T-cell (primary cell): ENCODE data around the gene TP53INP2. TPM values are rescaled to one million over a fixed set of nuclear protein-coding genes. Genes with fewer than 3 reads are reported as not detected.

Experiments
- ATAC-seq, 4 experiments: fragments of 200-7000 bp in 3 of 4; fragments of 150-1000 bp in 1 of 4; cut with Tn5 transposase; replicated peaks in 1 of 4; 1 replicate in 3 of 4; 2 replicates in 1 of 4; pipeline ENCODE4 v1.10.0; 2021; ENCODE audit warnings: moderate library complexity in 3 of 4, mild to moderate bottlenecking in 2 of 4, moderate number of reproducible peaks in 1 of 4
- CTCF ChIA-PET, 2 donors: fragments of 300-600 bp; sonication (Branson Sonifier 250); formaldehyde crosslinking; loops; one replicate each; lab custom pipeline; 2022; ENCODE audit warnings: antibody characterized with exemption in 2 of 2; lab: Charles Lee
- POLR2A ChIA-PET, 2 donors: fragments of 300-600 bp; sonication (Branson Sonifier 250); formaldehyde crosslinking; loops; one replicate each; lab custom pipeline; 2022; ENCODE audit warnings: antibody characterized with exemption in 2 of 2; lab: Charles Lee
- DNase-seq, 35 experiments: peaks; one replicate each; pipeline versions ENCODE4 v3.0.0 to v3.0.0-alpha.2; 2013 to 2023
- H3K27ac ChIP-seq: one replicate; pipeline ENCODE4 v1.5.1; 2013; ENCODE audit warnings: low read length
- H3K27me3 ChIP-seq, 2 experiments: replicated peaks in 1 of 2; 1 replicate in 1 of 2; 2 replicates in 1 of 2; pipeline versions ENCODE4 v1.6.1 to v1.7.0; 2013; ENCODE audit warnings: low read length in 1 of 2, mixed read lengths in 1 of 2; ENCODE audit not compliant: control insufficient read depth in 2 of 2, insufficient read depth in 2 of 2; ENCODE audit errors: extremely low read depth in 1 of 2
- H3K36me3 ChIP-seq, 2 donors: 1 replicate in 1 of 2; 2 replicates in 1 of 2; pipeline versions ENCODE4 v1.6.1 to v1.7.0; 2013; ENCODE audit warnings: low read length in 1 of 2; ENCODE audit not compliant: control insufficient read depth in 2 of 2, insufficient read depth in 1 of 2; ENCODE audit errors: extremely low read depth in 1 of 2
- H3K4me1 ChIP-seq, 2 experiments: 1 replicate in 1 of 2; 2 replicates in 1 of 2; pipeline versions ENCODE4 v1.6.1 to v1.7.0; 2013; ENCODE audit warnings: low read length in 2 of 2, mixed read lengths in 1 of 2; ENCODE audit not compliant: insufficient read depth in 2 of 2, control insufficient read depth in 1 of 2; ENCODE audit errors: extremely low read depth in 1 of 2
- H3K4me3 ChIP-seq, 2 donors: 1 replicate in 1 of 2; 2 replicates in 1 of 2; pipeline versions ENCODE4 v1.5.1 to v1.7.0; 2013; ENCODE audit warnings: mild to moderate bottlenecking in 2 of 2, low read length in 1 of 2, moderate library complexity in 1 of 2; ENCODE audit not compliant: control insufficient read depth in 1 of 2; ENCODE audit errors: extremely low read depth in 1 of 2
- H3K9me3 ChIP-seq: 2 replicates; pipeline ENCODE4 v1.7.0; 2013
- H3K27ac Mint-ChIP-seq, 2 donors: one replicate each; pipeline ENCODE4 v1.8.0; 2020 to 2021; ENCODE audit warnings: mild to moderate bottlenecking in 2 of 2, mixed read lengths in 2 of 2
- H3K27me3 Mint-ChIP-seq, 2 donors: one replicate each; pipeline ENCODE4 v1.8.0; 2021 to 2022; ENCODE audit warnings: mixed read lengths in 2 of 2
- H3K36me3 Mint-ChIP-seq: one replicate; pipeline ENCODE4 v1.8.0; 2021; ENCODE audit warnings: mixed read lengths
- H3K4me1 Mint-ChIP-seq, 3 donors: one replicate each; pipeline ENCODE4 v1.8.0; 2020 to 2022; ENCODE audit warnings: mixed read lengths in 3 of 3, mild to moderate bottlenecking in 1 of 3
- H3K4me3 Mint-ChIP-seq, 3 donors: one replicate each; pipeline ENCODE4 v1.8.0; 2020 to 2022; ENCODE audit warnings: mild to moderate bottlenecking in 3 of 3, mixed read lengths in 3 of 3, moderate library complexity in 3 of 3
- H3K9me3 Mint-ChIP-seq, 3 donors: one replicate each; pipeline ENCODE4 v1.8.0; 2020 to 2022; ENCODE audit warnings: mixed read lengths in 3 of 3
- WGBS: methylation state at CpG from one replicate; pipeline ENCODE4 v1.1.5; 2013; ENCODE audit warnings: missing lambda C conversion rate; ENCODE audit not compliant: insufficient coverage; 5-methylcytosine and 5-hydroxymethylcytosine counted together
- total RNA-seq, 35 experiments: library from RNA in 6 of 35; stranded (reverse) in 6 of 35; fragments of 120-200 nt in 1 of 35; gene quantifications; one replicate each; pipeline versions ENCODE4 v1.2.1 to v1.2.4 and lab custom pipeline; 2013 to 2026

Gene TP53INP2
- total RNA-seq, 5 donors from 2014 or later (not counting 1 experiment from before 2014, with no cell fraction given) = 1.3 to 56.7 (median 1.9) TPM

GRCh38 chr20:34673412-34673811 is 30.7 kb upstream of the TP53INP2 start:
- DNase-seq (no peak), ATAC-seq (no peak)
- 98% methylated on average over 5 of the region's 5 CpGs for WGBS
- no peaks in the 10 kb centered on the region for H3K9me3 Mint-ChIP-seq
- Histone ChIP-seq H3K27ac (no peak overlapping the region), H3K4me3 (no peak overlapping the region), H3K4me1 (peaks cover 9 to 18% of the 10 kb centered on the region in 2 experiments), H3K9me3 (no peaks in the 10 kb centered on the region), H3K36me3 (no peaks in the 10 kb centered on the region), H3K27me3 (no peaks in the 10 kb centered on the region)
- no peak overlapping the region for H3K4me3 Mint-ChIP-seq
- H3K27me3 Mint-ChIP-seq = no peaks in the 10 kb centered on the region
- CTCF ChIA-PET = no interaction called here
- POLR2A ChIA-PET = no interaction called here
- H3K27ac Mint-ChIP-seq = no peak overlapping the region
- peaks cover 19 to 23% (median 21%) of the 10 kb centered on the region in 3 donors for H3K4me1 Mint-ChIP-seq
- peaks cover 3% of the 10 kb centered on the region for H3K36me3 Mint-ChIP-seq

GRCh38 chr20:34675561-34675960 is 28.6 kb upstream of the TP53INP2 start:
- peaks cover 18 to 25% (median 19%) of the 10 kb centered on the region in 3 donors for H3K4me1 Mint-ChIP-seq
- H3K27ac ChIP-seq = no peak overlapping the region
- H3K27me3 Mint-ChIP-seq = no peaks in the 10 kb centered on the region
- WGBS = 84% methylated on average over 3 of the region's 3 CpGs
- POLR2A ChIA-PET = interaction anchor here in 1 of 2 donors (0.7 kb wide), 1 partner anchor 26 kb away, joined by 6 read pairs; no protein-coding TSS in a partner anchor
- no peak overlapping the region for H3K4me3 ChIP-seq
- peak overlapping the region in 2 of 3 donors; percentile 93 to 94 for H3K4me3 Mint-ChIP-seq
- CTCF ChIA-PET = interaction anchor here in 1 of 2 donors (1.4 kb wide), 1 partner anchor 33 kb away, joined by 3 read pairs; no protein-coding TSS in a partner anchor
- H3K27me3 ChIP-seq = no peaks in the 10 kb centered on the region
- no peak for DNase-seq
- H3K36me3 ChIP-seq = no peaks in the 10 kb centered on the region
- H3K27ac Mint-ChIP-seq = no peak overlapping the region
- no peak for ATAC-seq
- H3K9me3 Mint-ChIP-seq = no peaks in the 10 kb centered on the region
- no peaks in the 10 kb centered on the region for H3K9me3 ChIP-seq
- peaks cover 9 to 18% of the 10 kb centered on the region in 2 experiments for H3K4me1 ChIP-seq
- H3K36me3 Mint-ChIP-seq = peaks cover 3% of the 10 kb centered on the region

GRCh38 chr20:34675993-34676641 is 28.0 kb upstream of the TP53INP2 start:
- H3K27ac ChIP-seq = peak overlapping the region; percentile 30
- WGBS = 0% methylated on average over 8 of the region's 14 CpGs
- H3K9me3 Mint-ChIP-seq = no peaks in the 10 kb centered on the region
- H3K36me3 ChIP-seq = no peaks in the 10 kb centered on the region
- peak overlapping the region; percentile 77 to 86 for H3K4me3 ChIP-seq
- peaks cover 9 to 18% of the 10 kb centered on the region in 2 experiments for H3K4me1 ChIP-seq
- peak overlapping the region; percentile 88 to 90 for H3K27ac Mint-ChIP-seq
- POLR2A ChIA-PET = interaction anchor here in 1 of 2 donors (0.7 kb wide), 1 partner anchor 42 kb away, joined by 3 read pairs; no protein-coding TSS in a partner anchor
- H3K9me3 ChIP-seq = no peaks in the 10 kb centered on the region
- CTCF ChIA-PET = interaction anchor here in 1 of 2 donors (1.4 to 1.5 kb wide), 2 partner anchors 28 to 32 kb away, joined by 3 read pairs; partner anchors contain the start of gene TP53INP2
- peaks cover 3% of the 10 kb centered on the region for H3K36me3 Mint-ChIP-seq
- DNase-seq (no peak), ATAC-seq (no peak)
- H3K4me3 Mint-ChIP-seq = peak overlapping the region; percentile 93 to 95 (median 94)
- H3K4me1 Mint-ChIP-seq = peaks cover 18 to 25% (median 19%) of the 10 kb centered on the region in 3 donors
- H3K27me3 ChIP-seq = no peaks in the 10 kb centered on the region
- no peaks in the 10 kb centered on the region for H3K27me3 Mint-ChIP-seq

- peak; percentile 95 to 99 (median 98) for ATAC-seq
- Histone ChIP-seq H3K4me1 (peaks cover 9 to 18% of the 10 kb centered on the region in 2 experiments), H3K4me3 (peak within 1 kb of the TSS; percentile 77 to 86), H3K36me3 (no peaks in the 10 kb centered on the region), H3K27ac (peak within 1 kb of the TSS; percentile 76), H3K27me3 (no peaks in the 10 kb centered on the region), H3K9me3 (no peaks in the 10 kb centered on the region)
- peak; percentile 89 to 98 (median 96) for DNase-seq
- peak within 1 kb of the TSS; percentile 88 to 90 for H3K27ac Mint-ChIP-seq
- POLR2A ChIA-PET = interaction anchor here (0.5 to 1.0 kb wide), 4 partner anchors 27 to 136 kb away, joined by 3 to 16 read pairs (median 4); partner anchors contain the start of gene TP53INP2 (in 2 of the 2)
- peak within 1 kb of the TSS; percentile 93 to 95 (median 94) for H3K4me3 Mint-ChIP-seq
- WGBS = under 1% methylated on average over 51 of the region's 64 CpGs
- no peaks in the 10 kb centered on the region for H3K9me3 Mint-ChIP-seq
- H3K27me3 Mint-ChIP-seq = no peaks in the 10 kb centered on the region
- peaks cover 18 to 25% (median 19%) of the 10 kb centered on the region in 3 donors for H3K4me1 Mint-ChIP-seq
- CTCF ChIA-PET = interaction anchor here in 1 of 2 donors (1.4 to 1.5 kb wide), 2 partner anchors 27 to 31 kb away, joined by 3 read pairs; partner anchors contain the start of gene TP53INP2
- peaks cover 3% of the 10 kb centered on the region for H3K36me3 Mint-ChIP-seq
Measured at GRCh38 chr20:34676642-34677373, 27.3 kb upstream of the TP53INP2 start, which contains the start of gene PIGU. PIGU (minus strand) TSS chr20:34677092; CDS start chr20:34677085, 7 bp downstream.

- ChIA-PET CTCF (interaction anchor here in 1 of 2 donors (0.7 kb wide), 1 partner anchor 164 kb away, joined by 3 read pairs; no protein-coding TSS in a partner anchor), POLR2A (interaction anchor here in 1 of 2 donors (0.5 to 0.9 kb wide), 2 partner anchors 9 to 27 kb away, joined by 3 read pairs; no protein-coding TSS in a partner anchor)
- Histone ChIP-seq H3K9me3 (no peaks in the 10 kb centered on the region), H3K4me3 (no peak overlapping the region), H3K27ac (no peak overlapping the region), H3K27me3 (no peaks in the 10 kb centered on the region), H3K4me1 (peaks cover 7 to 16% of the 10 kb centered on the region in 2 experiments), H3K36me3 (no peaks in the 10 kb centered on the region)
- ATAC-seq (no peak), DNase-seq (no peak)
- no peak overlapping the region for H3K27ac Mint-ChIP-seq
- H3K27me3 Mint-ChIP-seq = no peaks in the 10 kb centered on the region
- no peaks in the 10 kb centered on the region for H3K36me3 Mint-ChIP-seq
- peaks cover 10 to 14% (median 12%) of the 10 kb centered on the region in 3 donors for H3K4me1 Mint-ChIP-seq
- no peaks in the 10 kb centered on the region for H3K9me3 Mint-ChIP-seq
- no peak overlapping the region for H3K4me3 Mint-ChIP-seq
Measured at GRCh38 chr20:34680586-34681175, 23.5 kb upstream of the TP53INP2 start.

- POLR2A ChIA-PET = no interaction called here
- no peak overlapping the region for H3K4me3 ChIP-seq
- Mint-ChIP-seq H3K4me3 (no peak overlapping the region), H3K27me3 (no peaks in the 10 kb centered on the region), H3K27ac (no peak overlapping the region), H3K36me3 (no peaks in the 10 kb centered on the region), H3K9me3 (no peaks in the 10 kb centered on the region), H3K4me1 (no peaks in the 10 kb centered on the region)
- no peak overlapping the region for H3K27ac ChIP-seq
- H3K36me3 ChIP-seq = no peaks in the 10 kb centered on the region
- WGBS = no CpG with 5 or more reads among the region's 3 CpGs
- H3K4me1 ChIP-seq = no peaks in the 10 kb centered on the region
- no peak for ATAC-seq
- no peaks in the 10 kb centered on the region for H3K27me3 ChIP-seq
- H3K9me3 ChIP-seq = no peaks in the 10 kb centered on the region
- DNase-seq = no peak
- CTCF ChIA-PET = no interaction called here
Measured at GRCh38 chr20:34683667-34684066, 20.5 kb upstream of the TP53INP2 start.
